ENCODE measurements around the gene ILF2.
A peak's percentile ranks its signal among the peaks of the same experiment; 100 is the strongest.
"Not testable (repeated sequence)": the region's sequence is repeated elsewhere in the genome, so short reads cannot be mapped to it uniquely, and the experiment has no call there.

ILF2 gene

DNA sequence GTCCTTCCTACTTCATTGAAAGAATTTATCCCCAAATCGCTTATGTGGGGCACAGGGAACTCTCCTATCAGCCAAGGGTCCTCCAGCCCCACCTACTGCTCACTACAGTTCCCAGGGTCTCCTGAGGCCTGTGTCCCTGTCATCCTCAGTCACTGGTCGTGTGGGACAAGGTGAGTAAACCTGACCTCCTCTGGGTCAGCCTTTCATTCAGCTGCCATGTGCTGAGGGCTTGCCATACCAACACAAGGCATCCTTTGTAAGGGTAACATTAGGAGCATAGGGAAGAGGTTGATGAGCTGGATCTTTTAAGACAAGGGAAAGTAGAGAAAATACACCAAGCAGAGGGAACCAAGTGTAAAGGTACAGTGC lies 23.5 kb downstream of the ILF2 start:
- DNase-seq = no peak

DNA sequence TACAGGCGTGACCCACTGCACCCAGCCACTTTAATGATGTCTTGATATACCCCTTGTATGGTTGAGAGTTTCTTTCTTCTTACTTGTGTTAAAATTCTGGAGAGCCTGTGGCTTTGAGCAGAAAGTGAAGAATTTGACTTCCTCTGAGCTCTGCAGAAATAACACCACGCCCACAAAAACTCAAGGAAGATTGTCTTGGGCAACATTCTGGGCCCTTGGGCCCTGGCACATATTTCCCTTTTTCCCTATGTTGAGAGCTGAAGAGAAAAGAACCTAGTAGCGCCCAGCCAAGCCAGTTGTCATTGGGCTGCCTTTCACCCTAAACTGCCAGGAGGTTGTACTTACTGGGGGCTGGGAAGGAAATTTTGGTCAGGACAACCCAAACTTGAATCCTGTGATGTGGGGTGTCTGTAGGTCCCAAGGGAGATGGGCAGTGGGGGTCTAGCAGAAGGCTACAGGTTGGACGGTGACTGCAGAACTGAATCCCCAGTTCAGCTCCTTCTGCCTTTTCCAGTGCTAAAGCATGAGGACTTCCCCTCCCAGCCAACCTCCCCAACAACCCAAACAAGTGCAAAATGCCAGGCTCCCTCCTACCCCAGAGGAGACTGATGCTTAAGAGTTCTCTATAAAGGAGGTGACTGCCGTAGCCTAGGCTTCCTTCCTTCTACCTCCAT lies 24.0 kb downstream of the ILF2 start:
- no peak for DNase-seq

DNA sequence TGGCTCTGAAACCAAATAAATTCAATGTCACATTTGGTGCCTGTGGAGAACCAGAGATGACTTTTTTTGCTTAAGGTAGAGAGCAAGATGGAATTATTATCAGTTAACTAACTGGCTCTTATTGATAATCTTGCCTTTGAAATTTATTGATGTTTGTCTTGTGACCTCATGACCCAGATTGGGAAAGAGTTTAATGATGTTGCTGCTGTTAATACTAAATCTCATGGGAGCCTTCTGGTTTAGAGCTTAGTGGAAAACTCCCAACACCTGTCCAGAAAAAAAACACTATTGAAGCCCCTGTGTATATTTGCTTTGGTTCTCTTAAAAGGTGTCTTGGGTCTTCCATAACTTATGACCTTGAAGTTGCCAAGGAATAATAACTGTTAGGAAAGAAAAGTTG lies 27.0 kb downstream of the ILF2 start:
- no peak for DNase-seq

DNA sequence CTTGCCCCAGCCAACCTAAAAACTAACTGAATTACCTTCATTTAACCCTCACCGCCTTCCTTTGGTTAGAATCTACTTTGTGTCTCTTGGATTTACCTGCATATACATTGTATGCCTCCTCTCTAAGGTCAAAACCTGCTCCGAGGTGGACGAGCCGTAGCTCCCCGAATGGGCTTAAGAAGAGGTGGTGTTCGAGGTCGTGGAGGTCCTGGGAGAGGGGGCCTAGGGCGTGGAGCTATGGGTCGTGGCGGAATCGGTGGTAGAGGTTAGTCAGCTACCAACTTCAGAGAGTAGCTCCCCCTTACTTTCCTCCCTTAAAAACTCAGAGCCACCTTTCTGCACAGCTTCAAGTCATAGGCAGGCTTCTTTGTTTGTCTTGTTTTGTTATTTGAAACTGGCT lies 27.7 kb downstream of the ILF2 start:
- DNase-seq = no peak

DNA sequence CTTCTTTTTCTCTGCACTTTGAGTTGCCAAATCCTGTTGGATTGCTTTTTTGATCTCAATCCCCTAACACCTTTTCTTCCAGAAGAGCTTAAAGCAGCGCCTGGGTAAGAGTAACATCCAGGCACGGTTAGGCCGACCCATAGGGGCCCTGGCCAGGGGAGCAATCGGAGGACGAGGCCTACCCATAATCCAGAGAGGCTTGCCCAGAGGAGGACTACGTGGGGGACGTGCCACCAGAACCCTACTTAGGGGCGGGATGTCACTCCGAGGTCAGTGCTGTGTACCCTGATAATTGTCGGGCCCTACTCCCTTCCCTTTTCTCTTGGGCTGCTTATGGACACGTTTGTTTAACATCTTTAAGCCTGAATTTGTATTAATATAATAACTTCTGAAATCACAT lies 28.6 kb downstream of the ILF2 start:
- no peak for DNase-seq

DNA sequence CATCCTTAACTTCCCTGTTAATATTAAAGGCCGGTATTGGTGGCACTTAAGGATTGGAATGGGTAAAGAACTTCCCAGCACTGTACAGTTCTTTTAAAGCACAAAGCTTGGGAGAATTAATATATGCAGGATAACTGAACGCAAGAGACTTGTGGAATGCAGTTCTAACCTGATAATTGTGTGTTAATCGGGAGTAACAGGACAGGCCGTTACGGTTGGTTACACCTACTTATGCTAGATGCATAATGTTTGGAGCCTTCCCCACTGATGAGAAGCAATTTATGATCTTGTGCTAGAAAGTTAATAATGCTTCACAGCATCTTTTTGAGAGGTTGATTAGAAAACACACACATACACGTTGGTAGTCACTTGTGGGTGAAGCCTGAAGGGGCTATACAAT lies 29.9 kb downstream of the ILF2 start:
- DNase-seq = no peak

DNA sequence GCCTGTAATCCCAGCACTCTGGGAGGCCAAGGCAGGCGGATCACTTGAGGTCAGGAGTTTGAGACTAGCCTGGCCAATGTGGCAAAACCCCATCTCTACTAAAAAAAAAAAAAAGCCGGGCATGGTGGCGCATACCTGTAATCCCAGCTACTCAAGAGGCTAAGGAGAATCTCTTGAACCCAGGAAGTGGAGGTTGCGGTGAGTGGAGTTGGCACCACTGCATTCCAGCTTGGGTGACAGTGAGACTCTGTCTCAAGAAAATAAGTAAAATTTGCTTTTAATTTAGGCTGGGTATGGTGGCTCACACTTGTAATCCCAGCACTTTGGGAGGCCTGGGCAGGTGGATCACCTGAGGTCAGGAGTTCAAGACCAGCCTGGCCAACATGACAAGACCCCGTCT lies 30.6 kb downstream of the ILF2 start:
- DNase-seq = not testable (repeated sequence)

DNA sequence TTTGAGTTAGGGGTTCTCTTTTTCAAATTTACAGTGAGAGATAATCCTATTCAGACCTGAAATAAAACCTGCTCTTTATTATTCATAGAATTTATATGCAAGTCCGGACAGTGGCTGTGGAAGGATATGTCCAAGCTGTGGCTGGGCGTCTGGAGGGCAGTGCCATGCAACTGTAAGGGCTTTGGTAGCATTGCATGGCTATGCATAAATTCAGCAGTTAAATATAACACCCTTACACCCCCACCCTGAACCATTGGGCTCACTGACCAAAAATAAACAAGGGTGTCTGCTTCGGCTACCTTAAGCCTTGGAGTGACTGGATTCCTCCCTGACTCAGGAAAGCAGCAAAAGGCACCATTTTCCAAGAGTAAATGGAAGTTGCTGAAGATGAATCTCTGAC lies 31.5 kb downstream of the ILF2 start:
- no peak for DNase-seq

DNA sequence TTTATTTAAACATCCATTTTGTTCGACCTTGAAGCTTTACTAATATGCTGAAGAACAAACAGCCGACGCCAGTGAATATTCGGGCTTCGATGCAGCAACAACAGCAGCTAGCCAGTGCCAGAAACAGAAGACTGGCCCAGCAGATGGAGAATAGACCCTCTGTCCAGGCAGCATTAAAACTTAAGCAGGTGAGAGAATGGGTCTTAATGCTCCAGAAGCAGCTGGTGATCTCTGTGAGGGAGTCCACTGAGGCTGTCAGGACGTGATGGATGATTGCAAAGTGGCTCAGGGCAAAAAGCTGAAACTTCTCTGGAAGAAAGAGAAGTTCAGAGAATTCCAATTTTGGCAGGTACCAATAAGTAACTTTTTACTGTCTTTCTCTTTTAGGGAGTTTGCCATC lies 32.5 kb downstream of the ILF2 start:
- no peak for DNase-seq

DNA sequence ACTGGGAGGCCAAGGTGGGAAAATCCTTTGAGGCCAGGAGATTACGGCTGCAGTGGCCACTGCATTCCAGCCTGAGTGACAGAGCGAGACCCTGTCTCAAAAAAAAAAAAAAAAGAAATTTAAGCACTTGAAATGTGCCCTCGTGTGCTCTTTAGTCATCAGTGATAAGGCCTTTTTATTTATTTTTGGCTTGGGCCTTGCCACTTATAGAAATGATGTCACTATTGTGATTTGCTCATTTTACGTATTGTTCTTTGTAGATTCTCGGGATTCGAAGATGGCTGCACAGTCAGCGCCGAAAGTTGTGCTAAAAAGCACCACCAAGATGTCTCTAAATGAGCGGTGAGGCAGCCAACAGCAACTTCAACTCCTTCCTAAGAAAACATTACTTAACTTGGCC lies 34.5 kb downstream of the ILF2 start:
- no peak for DNase-seq

DNA sequence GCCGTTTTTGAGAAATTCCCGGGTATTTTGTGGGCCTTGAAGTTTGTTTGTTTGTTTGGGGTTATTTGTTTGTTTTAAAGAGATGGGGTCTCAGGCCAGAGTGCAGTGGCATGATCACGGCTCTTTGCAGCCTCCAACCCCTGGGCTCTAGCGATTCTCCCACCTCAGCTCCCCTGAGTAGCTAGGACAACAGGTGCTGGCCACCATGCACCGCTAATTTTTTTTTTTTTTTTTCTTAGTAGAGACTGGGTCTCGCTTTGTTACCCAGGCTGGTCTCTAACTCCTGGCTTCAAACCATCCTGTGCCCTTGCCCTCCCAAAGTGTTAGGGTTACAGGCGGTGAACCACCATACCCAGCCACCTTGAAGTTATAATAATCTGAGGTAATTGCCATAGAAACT lies 34.9 kb downstream of the ILF2 start:
- no peak for DNase-seq

DNA sequence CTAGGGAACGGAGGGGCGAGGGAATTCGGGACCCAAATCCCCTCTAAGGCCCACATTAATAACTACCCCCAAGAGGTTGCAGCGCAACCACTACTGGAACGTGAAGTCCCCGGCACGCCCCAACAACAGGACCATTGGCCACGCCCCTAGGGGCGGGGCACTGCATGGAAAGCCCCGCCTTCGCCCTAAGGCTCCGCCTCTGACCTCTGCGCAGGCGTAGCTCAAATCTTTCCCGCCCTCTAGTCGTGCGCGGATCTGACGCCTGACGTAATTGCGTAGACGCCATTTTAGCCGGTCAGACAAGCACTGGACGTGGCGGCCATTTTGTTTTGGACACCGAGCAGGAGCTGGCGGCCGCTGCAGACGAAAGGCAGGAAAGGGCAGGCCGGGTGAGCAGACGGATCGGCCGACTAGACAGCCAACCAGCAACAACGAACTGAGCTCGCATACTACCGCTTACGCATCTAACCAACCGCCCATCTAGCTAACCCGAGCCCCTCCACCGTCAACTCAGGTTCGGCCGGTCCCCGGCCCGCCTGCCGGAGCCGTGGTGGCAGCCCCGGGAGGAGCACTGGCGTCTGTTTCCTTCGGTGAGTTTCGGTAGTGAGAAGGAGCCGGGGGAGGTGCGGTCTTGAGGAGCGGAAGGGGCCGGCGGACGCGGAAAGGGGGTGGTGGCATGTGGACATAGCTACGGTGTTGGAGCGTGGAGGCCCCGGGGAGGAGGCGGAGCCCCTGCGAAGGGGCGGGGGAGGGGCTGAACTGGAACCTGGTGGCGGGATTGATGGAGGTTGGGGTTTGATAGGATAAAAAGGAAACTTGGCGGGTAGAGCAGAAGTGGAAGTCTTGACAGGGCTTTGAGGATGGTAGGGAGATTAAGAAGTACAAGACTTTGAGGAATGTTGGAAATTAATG lies 36.8 kb downstream of the ILF2 start, which contains the start of gene CHTOP:
TSS of gene CHTOP (plus strand) at position 313 of the 912 bp plus-strand sequence. CDS start 2,523 bp downstream, outside the sequence.
- DNase-seq = peak; percentile 100

DNA sequence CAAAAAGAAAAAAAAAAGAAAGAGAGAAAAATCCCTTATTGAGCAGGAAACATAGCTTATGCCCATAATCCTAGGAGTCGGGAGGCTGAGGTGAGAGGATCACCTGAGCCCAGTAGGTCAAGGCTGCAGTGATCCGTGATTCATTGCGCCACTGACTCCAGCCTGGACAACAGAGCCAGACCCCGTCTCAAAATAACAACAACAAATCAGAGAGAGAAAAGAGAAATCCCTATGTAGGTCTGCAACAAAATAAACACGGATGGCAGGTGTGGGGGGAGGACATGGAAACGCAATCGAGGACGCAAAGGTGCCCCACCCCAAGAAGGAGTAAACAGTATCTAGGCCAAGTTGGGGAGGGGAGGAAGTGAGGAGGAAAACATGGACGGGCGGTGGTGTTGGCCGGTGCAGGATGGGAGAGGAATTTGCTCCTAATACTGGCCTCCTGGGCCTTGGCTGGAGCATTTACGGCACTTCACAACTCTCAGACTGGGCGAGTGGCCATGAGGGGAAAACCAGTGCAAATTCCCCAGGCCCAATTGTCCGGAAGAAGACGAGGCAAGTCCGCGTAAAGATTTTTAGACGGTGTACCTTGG lies 37.5 kb downstream of the ILF2 start:
- no peak for DNase-seq

DNA sequence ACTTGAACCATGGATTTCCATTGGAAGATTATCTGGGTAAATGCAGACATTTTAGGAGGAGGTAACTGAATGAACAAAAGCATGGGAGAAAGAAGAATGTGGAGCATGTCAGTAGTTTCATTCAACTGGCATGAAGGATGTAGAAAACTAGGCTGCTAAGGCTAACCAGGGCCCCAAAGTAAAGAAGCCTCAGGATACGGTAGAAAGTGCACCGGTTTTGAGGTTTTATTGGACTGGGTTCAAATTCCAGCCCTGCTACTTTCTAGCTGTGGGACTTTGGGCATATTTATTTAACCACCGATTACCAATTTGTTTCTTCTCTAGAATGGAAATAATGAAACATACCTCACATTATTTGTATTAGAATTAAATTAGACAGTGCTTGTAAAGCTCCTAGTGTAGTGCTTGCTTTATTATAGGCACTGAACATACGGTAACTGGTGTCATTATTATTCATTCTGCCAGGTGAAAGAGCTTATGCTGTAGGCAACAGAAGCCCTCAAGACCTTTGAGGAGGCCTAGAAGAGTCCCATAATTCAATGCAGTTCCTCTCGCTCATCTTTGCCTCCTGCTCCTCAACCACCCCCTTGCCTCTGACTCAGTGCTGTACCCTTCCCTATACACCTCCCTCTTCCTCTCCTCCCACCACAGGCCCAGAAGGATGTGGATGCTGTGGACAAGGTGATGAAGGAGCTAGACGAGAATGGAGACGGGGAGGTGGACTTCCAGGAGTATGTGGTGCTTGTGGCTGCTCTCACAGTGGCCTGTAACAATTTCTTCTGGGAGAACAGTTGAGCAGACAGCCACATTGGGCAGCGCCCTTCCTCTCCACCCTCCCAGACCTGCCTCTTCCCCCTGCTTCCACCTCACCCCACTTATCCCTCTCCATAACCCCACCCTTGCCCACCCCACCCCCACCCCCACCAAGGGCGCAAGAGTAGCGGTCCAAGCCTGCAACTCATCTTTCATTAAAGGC lies 39.5 kb downstream of the ILF2 start:
- no peak for DNase-seq

DNA sequence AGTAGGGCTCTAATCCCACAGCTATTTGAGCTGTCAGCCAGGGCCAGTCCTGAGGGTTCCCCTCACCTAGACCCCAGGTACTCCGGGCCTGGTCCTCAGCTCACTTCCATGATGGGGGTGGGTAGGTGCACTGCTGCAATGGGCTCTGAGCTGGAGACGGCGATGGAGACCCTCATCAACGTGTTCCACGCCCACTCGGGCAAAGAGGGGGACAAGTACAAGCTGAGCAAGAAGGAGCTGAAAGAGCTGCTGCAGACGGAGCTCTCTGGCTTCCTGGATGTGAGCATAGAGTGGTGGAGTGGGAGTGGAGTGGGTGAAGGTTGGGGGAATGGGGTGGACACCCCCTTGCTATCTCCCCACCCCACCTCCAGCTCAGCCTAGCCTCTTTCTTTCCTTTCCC lies 40.4 kb downstream of the ILF2 start:
- DNase-seq = no peak

DNA sequence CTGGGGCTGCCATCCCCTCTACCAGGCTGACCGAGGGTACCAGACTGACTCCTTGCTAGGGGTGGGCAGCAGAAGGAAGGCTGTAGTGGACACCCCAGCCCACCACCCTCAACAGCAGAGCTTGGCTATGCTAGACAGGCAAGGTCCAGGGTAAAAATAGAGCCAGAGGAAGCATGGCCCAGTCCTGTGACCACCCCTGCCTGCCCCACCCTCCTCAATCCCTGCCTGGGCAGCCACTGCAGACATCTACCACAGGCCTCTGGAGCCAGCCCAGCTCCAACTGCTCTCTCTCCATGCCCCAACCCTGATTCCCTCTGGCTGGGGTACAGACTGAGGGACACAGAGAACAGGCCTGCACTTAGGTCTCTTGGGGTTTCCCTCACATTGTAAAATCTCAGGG lies 40.8 kb downstream of the ILF2 start:
- DNase-seq = no peak

DNA sequence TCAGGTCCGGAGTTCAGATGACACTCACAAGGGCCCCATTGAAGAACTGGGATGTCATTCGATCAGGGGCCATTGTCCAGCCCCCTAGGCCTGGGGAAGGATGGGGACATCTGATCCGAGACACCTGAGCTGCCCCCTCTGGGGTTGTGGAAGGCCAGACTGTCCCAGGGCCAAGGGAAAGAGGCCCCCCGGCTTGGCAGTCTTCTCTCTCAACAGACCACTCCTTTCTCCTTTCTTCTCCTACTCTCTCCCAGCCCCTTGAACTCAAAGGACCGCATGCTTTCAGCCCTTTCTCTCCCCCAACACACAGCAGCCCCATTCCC lies 41.5 kb downstream of the ILF2 start:
- DNase-seq = no peak

DNA sequence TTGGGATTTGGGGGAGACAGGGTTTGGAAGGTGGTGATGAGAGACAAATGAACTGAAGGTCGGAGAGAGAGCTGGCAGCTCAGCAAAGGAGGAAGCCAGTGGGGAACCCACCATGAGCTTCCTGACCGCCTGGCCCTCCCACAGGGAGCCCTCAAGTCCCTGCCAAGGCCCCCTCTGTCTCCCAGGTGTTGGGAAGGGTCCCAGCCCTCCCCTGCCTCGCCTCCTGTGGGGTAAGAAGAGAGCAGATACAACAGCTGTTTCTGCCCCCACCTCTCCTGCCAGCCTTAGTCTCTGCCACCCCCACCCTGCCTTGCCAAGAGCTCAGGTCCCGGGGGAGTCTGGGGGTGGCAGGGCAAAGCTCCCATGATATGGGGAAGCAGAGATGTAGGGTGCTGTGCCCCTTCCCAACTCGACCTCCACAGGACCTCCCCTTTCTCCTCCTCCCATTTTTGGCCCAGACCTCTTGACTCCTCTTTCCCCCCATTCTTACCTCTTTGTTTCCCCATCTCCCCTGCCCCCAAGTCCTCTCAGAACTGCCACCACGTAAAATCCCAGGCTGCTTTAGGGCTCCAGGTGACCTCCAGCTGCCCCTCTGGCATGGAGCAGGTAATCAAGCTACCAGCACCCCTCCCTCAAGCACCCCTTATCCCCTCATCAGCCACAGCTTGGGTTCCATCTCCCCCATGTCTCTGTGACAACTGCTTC lies 42.0 kb downstream of the ILF2 start:
- DNase-seq = no peak

DNA sequence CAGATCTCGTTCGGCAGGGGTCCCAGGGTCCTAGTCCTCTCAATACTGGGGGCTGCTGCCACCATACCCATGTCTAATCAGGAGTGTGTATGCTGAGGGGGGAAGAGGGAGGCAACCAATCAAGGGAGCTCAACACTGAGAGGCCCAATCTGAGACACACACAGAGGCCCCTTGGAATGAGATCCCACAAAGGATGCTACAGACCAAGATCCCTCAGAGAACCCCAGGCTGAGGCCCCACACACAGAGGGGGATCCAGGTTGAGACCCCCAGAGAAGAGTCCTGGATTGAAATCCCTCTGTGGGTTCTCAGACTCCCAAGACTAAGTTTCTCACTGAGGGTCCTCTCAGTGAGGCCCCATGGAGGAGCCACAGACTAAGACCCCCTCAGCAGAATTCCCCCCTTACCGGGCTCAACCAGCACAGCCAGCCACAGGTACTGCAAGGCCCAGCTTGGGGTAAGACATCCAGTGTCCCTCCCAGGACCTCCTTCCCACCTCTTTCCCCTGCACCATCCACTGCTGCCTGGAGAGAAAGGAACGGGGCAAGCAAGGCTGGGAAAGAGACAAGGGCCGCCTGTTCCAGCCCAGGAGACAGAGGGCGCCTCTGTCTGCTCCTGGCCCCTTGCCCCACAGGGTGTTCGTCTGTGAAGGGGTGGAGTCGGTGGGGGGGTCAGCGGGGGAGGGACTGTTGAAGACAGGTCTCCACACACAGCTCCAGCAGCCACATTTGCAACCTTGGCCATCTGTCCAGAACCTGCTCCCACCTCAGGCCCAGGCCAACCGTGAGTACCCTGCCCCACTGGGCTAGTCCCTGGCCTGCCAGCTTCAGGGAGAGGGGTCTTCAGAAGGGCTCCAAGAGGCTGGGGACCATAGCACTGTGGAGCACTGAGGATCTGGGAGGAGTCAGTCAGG lies 42.8 kb downstream of the ILF2 start, which contains the start of gene S100A1:
TSS of gene S100A1 (plus strand) at position 720 of the 912 bp plus-strand sequence. CDS start 2,088 bp downstream, outside the sequence.
- DNase-seq = no peak

DNA sequence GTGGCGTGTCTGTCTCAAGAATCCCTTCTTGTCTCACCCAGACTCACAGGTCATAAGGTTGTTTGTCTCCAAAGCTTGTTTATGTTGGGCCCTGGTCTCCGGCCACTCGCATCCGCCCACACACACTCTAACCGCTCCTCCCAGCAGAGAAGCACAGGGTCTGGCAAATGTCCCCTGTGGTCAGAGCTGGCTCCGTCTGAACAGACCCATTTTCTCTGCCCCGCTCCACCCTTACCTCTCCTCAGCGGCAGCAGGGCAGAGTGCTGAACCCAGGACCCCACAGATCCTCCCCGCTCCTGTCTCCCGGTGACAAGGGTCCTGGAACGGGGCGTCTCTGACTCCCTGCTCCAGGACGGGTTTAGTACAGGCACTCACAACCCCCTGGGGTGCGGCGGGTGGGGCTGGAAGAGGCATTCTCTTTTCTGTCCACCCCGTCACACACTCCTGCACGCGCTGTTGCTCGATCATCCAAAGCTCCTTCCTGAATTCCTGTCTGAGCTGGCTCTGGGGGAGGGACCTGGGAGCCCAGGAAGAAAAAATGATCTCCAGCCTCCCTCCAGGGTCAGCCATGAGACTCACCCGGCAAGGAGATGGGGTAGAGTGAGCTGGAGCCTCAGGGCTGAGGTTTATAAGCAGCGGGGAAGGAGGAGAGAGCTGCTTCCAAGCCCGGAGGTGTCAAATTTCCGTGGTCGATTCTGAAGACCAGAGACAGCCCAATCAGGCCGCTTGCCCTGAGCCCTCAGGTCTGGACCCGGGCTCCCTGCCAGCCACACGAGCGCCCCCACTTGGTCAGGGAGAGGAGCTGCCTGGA lies 43.7 kb downstream of the ILF2 start, which contains the start of gene S100A13:
TSS of gene S100A13 (minus strand) at position 602 of the 811 bp plus-strand sequence. CDS start 1,033 bp downstream, outside the sequence.
- DNase-seq = no peak

Measured in activated CD8-positive, alpha-beta memory T cell treated with anti-CD3 and anti-CD28 coated beads for 24 hours (primary cell).